ENCODE data around the gene ARHGEF16. TPM values are rescaled to one million over a fixed set of nuclear protein-coding genes. Genes with fewer than 3 reads are reported as not detected.

ARHGEF16 gene
- total RNA-seq, 1 donor from 2014 or later, result 2.0 TPM

DNA sequence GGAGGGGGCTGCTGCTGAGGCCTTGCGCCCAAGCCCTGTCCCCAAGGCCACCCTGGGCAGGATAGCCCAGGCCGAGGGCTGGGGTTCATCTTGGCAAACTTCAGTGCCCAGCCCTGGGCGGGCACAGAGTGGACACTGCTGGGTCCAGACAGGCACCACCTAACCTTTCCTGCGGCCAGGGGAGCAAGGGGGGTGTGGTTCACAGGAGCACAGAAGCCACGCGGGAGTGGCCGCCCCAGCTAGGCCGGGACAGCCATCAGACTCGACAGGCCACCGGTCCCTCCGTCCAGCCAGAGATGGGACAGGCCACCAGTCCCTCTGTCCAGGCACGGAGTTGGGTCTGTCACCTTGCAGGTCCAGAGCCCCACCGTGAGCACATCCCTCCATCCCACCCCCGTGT is 28.9 kb downstream of the ARHGEF16 start:
- peaks cover 4% of the 10 kb centered on the region for H3K4me1 Mint-ChIP-seq (ENCODE audit: low read depth)
- DNase-seq (ENCODE audit: low spot score), result no peak
- no peaks in the 10 kb centered on the region for H3K27me3 Mint-ChIP-seq (ENCODE audit: low read depth)
- peaks cover 6% of the 10 kb centered on the region for H3K9me3 Mint-ChIP-seq (ENCODE audit: low read depth)
- no peak overlapping the region for H3K27ac Mint-ChIP-seq (ENCODE audit: unreplicated experiment)
- H3K4me3 Mint-ChIP-seq (ENCODE audit: unreplicated experiment), result no peak overlapping the region
- peaks cover 6% of the 10 kb centered on the region for H3K36me3 Mint-ChIP-seq (ENCODE audit: low read depth)
- TF ChIP-seq, protein P1, sequence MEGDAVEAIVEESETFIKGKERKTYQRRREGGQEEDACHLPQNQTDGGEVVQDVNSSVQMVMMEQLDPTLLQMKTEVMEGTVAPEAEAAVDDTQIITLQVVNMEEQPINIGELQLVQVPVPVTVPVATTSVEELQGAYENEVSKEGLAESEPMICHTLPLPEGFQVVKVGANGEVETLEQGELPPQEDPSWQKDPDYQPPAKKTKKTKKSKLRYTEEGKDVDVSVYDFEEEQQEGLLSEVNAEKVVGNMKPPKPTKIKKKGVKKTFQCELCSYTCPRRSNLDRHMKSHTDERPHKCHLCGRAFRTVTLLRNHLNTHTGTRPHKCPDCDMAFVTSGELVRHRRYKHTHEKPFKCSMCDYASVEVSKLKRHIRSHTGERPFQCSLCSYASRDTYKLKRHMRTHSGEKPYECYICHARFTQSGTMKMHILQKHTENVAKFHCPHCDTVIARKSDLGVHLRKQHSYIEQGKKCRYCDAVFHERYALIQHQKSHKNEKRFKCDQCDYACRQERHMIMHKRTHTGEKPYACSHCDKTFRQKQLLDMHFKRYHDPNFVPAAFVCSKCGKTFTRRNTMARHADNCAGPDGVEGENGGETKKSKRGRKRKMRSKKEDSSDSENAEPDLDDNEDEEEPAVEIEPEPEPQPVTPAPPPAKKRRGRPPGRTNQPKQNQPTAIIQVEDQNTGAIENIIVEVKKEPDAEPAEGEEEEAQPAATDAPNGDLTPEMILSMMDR (IDR thresholded peaks at IDR 0.05), result no peak

DNA sequence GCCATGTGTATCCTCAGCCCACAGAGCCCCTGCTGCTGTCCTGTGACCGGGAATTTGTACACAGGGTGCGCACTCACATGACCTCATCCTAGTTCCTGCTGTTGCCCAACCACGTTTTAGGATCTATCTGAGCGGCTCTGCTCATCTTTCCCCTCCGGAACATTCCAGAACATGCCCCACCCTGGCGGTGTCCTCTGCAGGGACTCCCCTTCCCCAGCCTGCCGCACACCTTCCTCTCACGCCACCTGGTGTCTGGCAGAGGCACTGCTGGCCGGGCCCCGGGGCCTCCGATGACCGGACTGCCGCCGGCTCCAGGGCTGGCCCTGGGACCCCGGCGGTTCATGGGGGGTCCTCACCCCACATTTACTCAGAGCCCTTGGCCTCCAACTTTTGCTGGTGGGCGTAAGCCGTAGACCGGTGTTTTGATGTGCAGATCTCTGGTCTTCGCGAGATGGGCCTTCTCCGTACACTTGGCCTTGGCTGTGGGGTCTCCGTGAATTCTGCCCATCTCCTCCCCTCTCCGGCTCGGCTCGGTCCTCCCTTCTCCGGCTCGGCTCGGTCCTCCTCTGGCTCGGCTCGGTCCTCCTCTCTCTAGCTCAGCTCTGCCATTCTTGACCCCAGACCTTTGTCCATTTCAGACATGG is 29.5 kb downstream of the ARHGEF16 start:
- Mint-ChIP-seq H3K27ac (ENCODE audit: unreplicated experiment) (peak overlapping the region; percentile 69), H3K4me3 (ENCODE audit: unreplicated experiment) (no peak overlapping the region), H3K27me3 (ENCODE audit: low read depth) (no peaks in the 10 kb centered on the region), H3K9me3 (ENCODE audit: low read depth) (peaks cover 11% of the 10 kb centered on the region), H3K36me3 (ENCODE audit: low read depth) (peaks cover 12% of the 10 kb centered on the region), H3K4me1 (ENCODE audit: low read depth) (peaks cover 4% of the 10 kb centered on the region)
- no peak for DNase-seq (ENCODE audit: low spot score)
- TF ChIP-seq, protein P1 (IDR thresholded peaks at IDR 0.05), result peak; percentile 83

DNA sequence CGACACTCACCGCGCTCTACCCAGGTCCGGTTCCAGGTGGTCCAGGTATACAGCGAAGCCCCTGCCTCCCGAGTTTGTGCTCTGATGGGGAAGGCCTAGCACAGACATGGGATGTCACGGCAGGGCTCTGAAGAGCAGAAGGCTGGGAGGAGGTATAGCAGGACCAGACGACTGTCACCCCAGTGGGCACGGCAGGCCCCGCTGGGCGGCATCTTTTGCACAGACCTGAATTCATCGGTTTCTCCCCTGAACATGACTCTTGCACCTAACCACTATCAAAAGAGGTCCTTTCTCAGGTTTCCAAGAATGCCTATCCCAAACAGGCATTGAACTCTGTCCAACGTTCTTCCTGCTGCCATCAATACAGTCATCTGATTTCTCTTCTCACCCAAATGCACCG is 30.6 kb downstream of the ARHGEF16 start:
- H3K27ac Mint-ChIP-seq (ENCODE audit: unreplicated experiment), result no peak overlapping the region
- no peaks in the 10 kb centered on the region for H3K27me3 Mint-ChIP-seq (ENCODE audit: low read depth)
- DNase-seq (ENCODE audit: low spot score), result no peak
- H3K9me3 Mint-ChIP-seq (ENCODE audit: low read depth), result peaks cover 13% of the 10 kb centered on the region
- peaks cover 4% of the 10 kb centered on the region for H3K4me1 Mint-ChIP-seq (ENCODE audit: low read depth)
- peaks cover 15% of the 10 kb centered on the region for H3K36me3 Mint-ChIP-seq (ENCODE audit: low read depth)
- TF ChIP-seq, protein P1 (IDR thresholded peaks at IDR 0.05), result no peak
- no peak overlapping the region for H3K4me3 Mint-ChIP-seq (ENCODE audit: unreplicated experiment)

DNA sequence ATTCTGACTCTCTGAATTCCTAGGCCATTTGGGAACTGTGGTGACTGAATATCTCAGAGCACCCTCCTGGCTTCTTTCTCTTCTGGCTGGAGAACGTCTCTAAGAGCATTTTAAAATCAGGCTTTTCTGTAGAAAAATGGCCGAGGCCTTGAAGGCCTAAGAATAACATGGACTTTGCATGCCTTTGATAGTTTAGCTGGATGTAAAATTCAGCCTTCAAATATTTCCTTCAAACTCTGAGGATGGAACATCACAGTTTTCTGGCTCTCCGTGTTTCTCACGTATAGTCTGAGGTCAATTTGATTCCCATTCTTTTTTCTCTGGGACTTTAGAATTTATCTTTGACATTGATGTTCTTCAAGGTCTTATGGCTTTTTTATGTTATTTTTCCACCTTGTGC is 34.0 kb downstream of the ARHGEF16 start:
- Mint-ChIP-seq H3K27me3 (ENCODE audit: low read depth) (no peaks in the 10 kb centered on the region), H3K4me1 (ENCODE audit: low read depth) (peaks cover 7% of the 10 kb centered on the region), H3K36me3 (ENCODE audit: low read depth) (peaks cover 19% of the 10 kb centered on the region), H3K27ac (ENCODE audit: unreplicated experiment) (no peak overlapping the region), H3K4me3 (ENCODE audit: unreplicated experiment) (no peak overlapping the region), H3K9me3 (ENCODE audit: low read depth) (peaks cover 13% of the 10 kb centered on the region)
- TF ChIP-seq, protein P1 (IDR thresholded peaks at IDR 0.05), result no peak
- DNase-seq (ENCODE audit: low spot score), result no peak

DNA sequence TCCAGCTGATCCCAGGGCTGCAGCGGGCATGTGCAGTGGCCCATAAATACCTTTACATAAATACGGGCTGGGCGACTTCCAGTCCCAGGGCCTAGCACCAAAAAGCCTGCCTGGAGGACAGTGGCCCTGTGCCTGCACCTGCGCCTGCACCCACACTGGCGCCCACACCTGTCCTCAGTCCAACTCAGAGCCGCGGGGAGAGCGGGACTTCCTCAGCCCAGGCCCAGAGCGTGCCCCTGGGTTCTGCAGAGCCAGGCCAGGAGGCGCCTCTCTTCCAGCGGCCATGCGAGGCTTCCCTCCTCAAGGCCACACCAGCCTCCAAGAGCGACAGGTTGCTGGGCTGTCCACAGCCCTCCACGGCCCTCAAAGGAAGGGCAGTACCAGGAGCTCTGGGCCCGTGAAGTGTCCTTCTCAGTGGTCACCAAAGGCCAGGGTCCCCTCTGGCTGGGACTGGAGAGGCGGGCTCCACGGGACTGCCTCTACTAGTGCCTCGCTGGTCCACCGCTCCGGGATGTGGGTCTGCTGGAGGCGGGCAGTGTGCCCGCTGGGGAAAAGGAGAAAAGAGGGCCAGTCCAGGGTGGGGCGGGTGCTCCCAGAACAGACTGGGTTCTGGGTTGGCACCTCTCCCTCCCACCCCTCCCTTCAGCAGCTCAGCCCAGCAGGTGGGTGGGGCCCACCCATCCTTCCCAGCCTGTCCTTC is 35.7 kb downstream of the ARHGEF16 start:
- no peaks in the 10 kb centered on the region for H3K27me3 Mint-ChIP-seq (ENCODE audit: low read depth)
- no peak overlapping the region for H3K4me3 Mint-ChIP-seq (ENCODE audit: unreplicated experiment)
- H3K27ac Mint-ChIP-seq (ENCODE audit: unreplicated experiment), result no peak overlapping the region
- H3K36me3 Mint-ChIP-seq (ENCODE audit: low read depth), result peaks cover 19% of the 10 kb centered on the region
- TF ChIP-seq, protein P1 (IDR thresholded peaks at IDR 0.05), result no peak
- H3K9me3 Mint-ChIP-seq (ENCODE audit: low read depth), result peaks cover 13% of the 10 kb centered on the region
- H3K4me1 Mint-ChIP-seq (ENCODE audit: low read depth), result peaks cover 4% of the 10 kb centered on the region
- no peak for DNase-seq (ENCODE audit: low spot score)
